Activated CD4-positive, alpha-beta T cell treated with anti-CD3 and anti-CD28 coated beads, Interleukin-10, Interleukin-2, amounts not matched to agents 100 ng/mL and 50 ng/mL, durations not matched to agents 16 hours and 8 hours (primary cell): ENCODE data around the gene CCL26.
A peak's percentile ranks its signal among the peaks of the same experiment; 100 is the strongest.
"Not testable (repeated sequence)": the region's sequence is repeated elsewhere in the genome, so short reads cannot be mapped to it uniquely, and the experiment has no call there.

Experiments
- DNase-seq: peaks from one replicate; pipeline ENCODE4 v3.0.0-alpha.2; 2020

Gene CCL26

DNA sequence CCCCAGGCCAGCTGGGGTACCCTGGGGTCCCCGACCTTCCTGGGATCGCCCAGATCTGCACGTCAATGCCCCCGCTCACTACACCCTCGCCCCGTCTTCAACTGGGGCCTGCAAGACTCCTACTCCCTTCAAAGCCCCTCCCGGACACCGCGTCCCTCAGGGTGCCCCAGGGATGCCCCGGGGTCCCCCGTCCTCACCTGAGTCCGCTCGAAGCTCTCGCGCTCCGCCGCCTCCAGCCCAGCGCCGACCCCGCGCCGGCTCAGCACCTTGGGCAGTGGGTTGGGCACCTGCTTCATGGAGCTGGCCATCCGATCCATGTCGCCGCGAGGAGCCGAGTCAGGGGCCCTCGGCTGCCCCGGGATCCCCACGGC, 33.4 kb downstream of the CCL26 start, which contains the start of gene HIP1:
Gene HIP1, minus strand, starts transcription at position 338 of the 371 bp plus-strand sequence. Its CDS starts 21 bp downstream, at position 317.
- DNase-seq, result no peak

DNA sequence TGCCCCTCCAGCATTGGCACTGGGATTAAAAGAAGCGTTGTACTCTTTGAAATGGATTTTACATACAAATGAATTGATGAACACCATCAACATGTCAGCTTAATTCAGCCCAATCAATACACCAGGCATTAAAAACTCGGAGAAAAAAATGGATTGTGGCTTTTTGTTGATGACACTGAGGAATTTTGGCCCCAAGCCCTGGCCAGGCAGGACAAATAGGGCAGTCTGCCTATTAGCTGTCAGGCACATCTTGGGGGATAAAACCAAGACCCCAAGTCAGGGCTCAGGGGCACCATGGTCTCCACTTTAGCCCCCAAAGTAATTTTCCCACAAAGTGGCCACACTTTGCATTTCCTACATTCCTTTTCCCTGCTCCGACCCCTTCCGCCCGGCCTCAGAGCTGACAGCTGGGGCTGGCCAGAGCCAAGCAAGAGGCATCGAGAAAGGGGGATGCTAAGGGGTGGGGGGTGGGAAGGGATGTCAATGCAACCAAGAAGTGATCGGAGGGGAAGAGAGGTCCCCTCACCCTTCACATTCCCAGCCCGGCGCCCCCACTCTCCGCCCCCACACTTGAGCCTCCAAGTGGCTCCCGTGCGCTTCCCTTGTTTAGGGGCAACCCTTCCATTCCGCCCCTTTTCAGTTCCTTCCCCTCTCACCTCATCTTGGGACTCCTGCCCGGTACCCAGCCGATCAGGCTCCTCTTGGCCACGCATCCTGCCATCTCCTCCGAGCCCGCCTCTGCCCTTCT, 34.0 kb downstream of the CCL26 start:
- DNase-seq, result peak; percentile 5

DNA sequence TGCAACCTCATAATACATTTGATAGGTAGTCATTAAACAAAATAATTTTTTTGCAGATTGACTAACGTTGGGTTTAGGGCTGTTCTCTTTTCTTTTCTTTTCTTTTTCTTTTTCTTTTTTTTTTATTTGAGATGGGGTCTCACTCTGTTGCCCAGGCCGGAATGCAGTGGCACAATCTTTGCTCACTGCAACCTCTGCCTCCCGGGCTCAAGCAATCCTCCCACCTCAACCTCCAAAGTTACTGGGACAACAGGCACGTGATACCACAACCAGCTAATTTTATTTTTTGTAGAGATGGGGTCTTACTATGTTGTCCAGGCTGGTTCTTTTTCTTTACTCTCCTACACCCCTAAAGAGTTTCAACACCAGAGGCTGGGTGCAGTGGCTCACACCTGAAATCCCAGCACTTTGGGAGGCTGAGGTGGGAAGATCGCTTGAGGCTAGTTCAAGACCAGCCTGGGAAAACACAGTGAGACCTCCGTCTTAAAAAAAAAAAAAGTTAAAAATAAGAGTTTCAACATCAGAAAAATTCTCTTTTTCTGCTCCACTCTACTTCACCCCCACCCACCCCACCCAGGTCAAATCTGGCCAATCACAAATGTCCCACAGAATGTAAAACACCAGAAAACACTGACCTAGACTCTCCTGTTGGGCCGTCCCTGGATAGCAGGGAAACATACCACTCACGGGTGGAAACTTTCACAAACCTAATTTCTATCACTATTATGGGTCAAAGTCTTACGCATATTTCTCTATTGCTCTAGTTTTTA, 36.2 kb downstream of the CCL26 start:
- no peak for DNase-seq

DNA sequence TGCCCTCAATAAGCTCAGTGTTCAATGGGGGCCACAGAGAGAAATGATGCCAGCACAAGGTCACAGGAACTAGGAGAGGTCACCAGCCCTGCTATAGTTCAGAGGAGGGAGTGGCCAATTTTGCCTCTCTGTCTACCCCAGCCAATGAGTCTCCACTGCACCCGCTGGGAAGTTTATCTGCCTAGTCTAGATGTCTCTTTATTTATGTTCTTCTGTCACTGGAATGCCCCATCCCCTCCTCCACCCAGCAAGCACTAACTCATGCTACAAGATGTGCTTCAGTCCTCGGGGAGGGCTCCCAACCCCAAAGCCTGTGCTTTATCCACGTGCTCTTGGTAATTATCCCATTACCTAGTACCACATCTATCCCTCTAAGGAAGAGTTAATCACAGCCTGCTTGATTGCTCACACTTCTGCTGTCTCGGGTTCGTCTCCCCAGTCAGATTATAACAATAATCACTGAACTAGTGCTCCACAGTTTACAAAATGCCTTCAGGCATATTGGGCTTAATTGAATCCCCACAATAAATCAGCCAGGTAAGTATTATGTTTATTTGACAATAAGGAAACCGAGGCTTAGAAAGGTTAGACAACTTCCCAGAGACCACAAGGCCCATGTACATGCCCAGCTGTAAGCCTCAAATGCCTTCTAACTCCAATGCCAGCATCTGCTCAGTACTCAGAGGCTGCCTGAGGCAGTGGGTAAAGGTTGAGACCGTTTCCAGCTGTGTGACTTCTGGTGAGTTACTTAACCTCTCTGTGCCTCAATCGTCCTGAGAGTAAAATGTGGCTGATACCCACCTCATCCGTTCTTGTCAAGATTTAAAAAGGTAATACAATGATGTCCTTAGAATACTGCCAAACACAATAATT, 37.2 kb downstream of the CCL26 start:
- no peak for DNase-seq

DNA sequence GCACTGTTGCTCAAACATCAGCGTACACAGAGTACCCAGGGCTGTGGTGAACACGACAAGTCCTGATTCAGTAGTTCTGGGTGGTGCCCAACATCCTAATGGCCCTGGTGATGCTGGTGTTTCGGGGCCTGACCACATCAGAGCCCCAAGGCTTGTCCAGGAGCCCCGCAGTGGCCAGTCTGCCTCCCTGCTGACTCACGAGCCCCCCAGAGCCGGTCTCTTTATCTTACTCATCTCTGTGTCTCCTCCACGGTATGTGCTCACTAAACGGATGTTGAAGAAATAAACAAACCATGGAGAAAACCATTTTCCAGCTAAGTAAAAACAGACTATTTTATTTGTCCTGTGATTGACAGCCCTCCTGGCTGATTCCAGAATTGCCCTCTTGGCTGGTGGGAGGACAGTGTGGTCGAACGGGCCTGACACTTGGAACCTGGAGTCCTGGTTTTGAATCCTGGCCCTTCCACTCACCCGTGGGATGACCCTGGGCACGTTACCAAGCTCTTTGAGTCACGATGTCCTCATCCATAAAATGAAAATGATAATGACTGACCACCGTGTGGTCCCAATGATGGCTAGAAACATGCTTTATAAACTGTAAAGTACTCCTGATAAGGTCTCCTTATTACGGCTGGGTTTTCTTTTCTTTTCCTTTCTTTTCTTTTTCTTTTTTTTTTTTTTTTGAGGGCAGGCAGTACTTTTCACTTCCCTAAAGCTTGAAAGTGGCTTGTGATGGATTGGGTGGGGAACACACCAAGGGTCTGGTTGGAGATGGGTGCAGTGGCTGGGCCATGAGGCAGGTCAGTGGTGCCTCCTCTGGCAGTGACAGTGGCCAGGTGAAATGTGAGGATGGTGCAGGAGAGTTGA, 39.0 kb downstream of the CCL26 start:
- DNase-seq, result no peak

DNA sequence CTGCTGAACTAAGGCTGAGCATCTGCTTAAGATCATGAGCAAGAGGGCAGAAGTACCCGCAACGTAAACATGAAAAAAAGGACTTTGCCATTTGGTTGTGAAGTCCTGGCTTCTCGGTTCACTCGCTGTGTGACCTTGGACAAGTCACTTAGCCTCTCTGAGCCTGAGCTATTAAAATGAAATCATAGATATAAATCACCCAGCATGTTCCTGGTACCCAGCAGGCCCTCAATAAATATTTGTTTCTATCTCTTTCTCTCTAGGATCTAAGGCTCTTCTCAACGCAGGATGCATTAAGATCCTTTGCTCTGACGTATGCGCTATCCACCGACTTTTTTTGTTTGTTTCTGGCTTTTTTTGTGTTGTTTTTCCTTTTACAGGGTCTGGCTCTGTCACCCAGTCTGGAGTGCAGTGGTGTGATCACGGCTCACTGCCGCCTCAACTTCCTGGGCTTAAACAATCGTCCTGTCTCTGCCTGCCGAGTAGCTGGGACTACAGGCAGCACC, 39.9 kb downstream of the CCL26 start:
- no peak for DNase-seq

DNA sequence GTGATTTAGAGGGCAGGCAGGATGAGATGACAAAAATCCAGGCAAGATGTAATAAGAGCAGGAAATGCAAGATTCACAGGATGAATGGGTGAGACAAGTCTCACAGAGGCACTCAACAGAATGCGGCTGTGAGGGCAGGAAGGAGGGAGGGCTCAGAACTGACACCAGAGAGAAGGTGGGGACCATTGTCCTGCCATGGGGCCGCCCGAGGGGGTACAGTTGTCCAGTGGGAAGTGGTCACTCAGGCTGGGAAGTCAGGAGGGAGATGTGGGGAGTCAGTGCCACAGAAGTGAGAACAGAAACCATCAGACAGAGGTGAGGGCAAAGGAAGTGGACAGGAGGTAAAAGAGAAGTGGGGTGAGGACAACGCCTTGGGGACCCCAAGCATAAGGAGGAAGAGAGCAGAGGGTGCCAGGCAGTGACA, 42.1 kb downstream of the CCL26 start:
- peak; percentile 16 for DNase-seq

DNA sequence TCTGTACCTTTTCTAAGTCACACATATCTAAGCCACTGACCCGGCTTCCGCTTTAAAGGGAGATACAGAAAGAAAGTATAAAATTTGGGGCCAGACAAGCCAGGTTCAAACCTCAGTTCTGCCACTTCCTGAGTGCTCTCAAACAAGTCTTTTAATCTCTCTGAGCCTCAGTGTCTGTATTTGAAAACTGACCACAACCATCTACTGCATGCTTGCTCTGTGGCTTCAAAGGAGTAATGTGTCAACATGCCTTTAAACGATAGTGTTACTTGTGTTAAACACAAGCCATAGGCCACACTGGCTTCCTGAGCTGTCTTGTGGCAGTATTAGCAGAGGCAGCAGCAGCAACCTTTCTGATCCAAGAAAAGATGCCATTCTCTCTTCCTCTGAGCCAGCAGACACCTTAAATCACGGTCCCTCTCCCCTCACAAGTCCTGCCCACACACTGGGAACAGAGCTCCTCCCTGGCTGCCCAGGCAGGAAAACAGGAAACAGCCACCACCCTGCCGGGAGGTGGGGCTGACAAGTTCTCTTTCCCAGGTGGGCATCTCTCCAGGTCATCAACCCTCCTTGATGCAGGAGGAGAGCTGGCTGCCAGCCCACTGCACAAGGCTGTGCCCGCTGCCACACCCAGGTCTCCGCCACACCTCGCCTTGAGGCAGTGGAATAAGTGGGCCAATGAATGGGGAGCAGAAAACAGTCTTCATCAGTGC, 44.0 kb downstream of the CCL26 start:
- DNase-seq, result peak; percentile 65

DNA sequence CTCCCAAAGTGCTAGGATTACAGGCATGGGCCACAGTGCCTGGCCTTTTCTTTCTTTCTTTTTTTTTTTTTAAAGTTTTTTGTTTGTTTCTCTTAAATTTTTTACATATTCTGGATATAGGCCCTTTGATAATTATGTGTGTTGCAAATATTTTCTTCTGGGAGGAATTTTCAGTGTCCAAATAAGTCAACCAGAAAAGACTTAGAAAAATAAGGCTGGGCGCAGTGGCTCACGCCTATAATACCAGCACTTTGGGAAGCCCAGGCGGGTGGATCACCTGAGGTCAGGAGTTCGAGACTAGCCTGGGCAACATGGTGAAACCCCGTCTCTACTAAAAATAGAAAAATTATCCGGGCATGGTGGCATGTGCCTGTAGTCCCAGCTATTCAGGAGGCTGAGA, 44.7 kb downstream of the CCL26 start:
- DNase-seq, result not testable (repeated sequence)

DNA sequence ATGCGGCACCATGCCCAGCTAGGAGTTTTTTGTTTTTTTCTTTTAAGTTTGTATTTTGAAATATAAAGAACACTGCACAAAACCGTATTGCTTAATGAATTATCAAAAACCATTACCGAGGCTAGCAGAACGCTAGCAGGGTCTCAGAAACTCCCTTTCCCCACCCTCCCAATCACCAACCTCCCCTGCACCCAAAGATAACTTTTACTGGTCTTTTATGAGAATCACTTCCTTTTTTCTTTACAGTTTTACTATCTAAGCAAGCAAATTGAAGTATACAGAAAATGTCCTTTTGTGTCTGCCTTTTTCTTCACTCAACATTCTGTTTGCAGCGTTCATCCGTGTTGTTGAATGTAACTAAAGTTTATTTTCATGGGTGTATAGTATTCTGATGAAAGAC, 46.7 kb downstream of the CCL26 start:
- DNase-seq, result no peak

DNA sequence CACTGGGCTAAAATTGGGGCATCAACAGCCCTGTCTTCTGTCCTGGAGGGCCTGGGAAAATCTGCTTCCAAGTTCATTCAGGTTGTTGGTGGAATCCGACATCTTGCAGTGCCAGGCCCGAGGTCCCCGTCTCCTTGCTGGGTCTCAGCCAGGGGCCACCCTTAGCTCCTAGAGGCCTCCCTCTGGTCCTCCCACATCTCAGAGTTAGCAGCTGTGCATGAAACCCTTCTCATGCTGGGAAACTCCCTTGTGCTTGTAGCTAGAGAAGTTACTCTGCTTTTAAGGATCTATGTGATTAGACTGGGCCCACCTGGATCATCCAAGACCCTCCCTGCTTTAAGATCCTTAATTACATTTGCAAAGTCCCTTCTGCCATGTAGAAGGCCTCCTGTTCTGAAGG, 48.6 kb downstream of the CCL26 start:
- no peak for DNase-seq

DNA sequence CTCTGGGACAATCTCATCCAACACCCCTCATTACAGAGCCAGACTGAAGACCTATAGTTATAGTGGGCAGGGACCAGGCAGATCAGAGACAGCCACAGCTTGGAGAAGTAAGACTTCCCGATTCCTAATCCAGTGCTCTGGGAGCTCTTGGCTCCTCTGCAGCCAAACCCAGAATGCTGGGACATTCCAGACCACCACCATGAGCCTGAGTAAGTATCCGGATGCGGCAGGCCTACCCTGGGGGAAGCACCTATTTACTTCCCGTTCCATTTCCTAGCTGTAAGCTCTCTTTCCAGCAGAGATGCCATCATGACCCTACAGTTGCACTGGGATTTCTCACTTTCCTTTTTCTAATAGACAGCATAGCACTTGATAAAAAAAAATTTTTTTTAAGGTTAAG, 49.6 kb downstream of the CCL26 start:
- DNase-seq, result no peak

DNA sequence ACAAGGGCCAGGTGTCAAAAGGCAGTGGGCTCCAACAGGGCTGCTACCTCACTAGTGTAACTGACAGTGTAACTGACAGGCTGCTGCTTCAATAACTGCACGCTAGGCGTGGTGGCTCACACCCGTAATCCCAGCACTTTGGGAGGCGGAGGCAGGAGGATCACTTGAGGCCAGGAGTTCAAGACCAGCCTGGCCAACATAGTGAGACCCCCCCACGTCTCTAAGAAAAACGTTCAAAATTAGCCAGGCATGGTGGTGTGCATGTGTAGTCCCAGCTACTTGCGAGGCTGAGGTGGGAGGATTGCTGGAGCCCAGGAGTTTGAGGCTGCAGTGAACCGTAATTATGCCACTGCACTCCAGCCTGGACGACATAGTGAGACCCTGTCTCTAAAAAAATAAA, 50.1 kb downstream of the CCL26 start:
- DNase-seq, result not testable (repeated sequence)

DNA sequence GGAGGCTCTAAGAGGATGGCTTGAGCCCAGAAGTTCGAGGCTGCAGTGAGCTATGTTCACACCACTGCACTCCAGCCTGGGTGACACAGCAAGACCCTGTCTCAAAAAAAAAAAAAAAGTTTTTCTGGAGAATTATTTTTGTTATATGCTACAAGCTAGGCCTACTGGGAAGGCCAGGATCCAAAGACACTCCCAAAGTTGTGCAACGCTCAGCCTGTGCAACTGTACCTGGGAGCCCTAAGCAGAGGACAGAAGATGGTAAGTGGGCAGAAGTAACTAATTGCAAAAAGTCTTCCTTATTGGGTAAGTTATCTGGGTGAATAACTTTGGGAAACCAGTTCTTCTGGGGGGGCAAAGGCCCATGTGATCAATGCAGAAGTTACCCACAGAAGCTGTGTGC, 50.6 kb downstream of the CCL26 start:
- no peak for DNase-seq

DNA sequence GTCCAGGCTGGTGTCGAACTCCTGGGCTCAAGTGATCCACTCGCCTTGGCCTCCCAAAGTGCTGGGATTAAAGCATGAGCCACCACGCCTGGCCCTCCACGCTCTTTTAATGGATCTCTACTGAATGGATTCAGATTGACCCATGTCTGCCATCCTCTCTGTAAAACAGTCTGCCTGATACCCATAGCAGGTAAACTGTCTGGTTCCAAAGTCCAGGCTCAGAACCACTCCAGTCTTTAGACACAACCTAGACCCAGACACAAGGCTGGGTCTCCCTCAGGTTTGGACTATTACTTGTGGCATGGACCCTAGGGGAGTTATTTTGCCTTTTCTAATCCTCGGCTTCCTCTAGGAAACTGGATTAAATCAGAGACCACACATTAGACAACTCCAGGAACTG, 52.4 kb downstream of the CCL26 start:
- DNase-seq, result no peak
